NCI-H2196 treated with DMSO at 0.1 percent for 48 hours (cell line): ENCODE results near the gene PLAC8L1.

Experiments used
- DNase-seq: peaks from one replicate; lab custom pipeline; 2025; ENCODE audit not compliant: unreplicated experiment; lab: John Stamatoyannopoulos, UW

The PLAC8L1 gene

DNA sequence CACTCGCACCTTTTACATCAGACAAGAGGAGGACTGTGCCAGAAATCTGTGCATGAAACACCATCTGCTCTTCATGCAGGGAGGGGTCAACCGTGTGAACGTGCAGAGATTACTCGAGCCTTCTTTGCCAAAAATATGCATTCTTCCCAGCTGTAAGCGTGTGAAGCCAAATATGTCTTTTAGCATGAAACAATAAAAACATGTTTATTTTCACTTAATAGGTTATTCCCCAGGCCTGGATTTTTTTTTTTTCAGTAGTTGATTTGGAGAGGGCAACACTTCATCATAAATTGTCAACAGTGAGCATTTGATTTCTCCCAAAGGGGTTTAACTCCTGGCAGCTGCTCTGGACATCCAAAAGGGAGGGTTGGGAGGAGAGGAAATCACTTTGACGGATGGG lies 23.8 kb downstream of the PLAC8L1 start:
- no peak for DNase-seq

DNA sequence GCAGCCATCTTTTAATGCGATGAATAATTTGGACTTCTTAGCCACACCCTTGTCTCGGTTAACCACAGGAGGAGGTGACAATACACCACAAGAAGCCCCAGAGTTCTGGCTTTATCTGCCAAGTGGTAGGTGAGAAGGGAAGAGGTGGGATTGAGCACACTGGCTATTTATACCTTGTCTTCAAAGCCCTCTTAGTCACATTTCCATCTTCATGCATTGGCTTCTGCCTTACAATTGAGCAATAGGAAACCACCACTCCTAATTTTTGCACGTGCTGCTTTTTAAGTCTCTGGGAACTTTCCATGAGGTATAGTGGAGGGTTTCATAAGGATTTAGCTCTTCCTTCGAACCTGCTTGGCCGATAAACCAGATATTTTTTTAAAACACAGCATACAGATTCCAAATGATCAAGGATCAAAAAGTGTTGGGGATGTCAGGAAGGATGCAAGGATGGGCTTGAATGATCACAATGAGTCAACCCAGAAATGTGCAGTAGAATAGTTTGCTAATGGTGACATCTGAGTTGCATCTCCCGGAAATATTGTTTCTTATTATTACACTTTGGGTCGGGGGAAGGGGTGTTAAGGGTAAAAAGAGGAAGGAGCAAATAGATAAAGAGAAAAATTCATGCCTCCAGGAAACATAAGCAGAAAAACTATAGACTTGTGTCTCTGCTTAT lies 25.5 kb downstream of the PLAC8L1 start:
- no peak for DNase-seq

DNA sequence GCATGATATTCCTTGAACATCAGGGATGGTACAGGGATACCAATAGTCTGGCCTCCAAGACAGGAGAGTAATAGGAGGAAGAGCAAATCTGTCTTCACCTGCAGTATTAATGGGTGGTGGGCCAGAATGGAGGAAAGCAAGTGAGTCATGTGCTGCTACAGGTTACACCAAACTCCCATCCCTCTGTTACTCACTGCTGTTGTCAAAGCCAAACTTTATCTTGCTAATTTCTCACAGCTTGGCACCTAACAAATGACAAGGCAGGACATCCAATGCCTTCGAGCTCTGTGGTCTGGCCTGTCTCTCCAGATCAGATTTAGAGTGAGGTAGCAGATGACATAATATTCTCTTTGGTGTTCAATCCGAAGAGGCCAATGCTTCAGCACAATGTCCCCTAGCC lies 26.8 kb downstream of the PLAC8L1 start:
- DNase-seq = no peak

DNA sequence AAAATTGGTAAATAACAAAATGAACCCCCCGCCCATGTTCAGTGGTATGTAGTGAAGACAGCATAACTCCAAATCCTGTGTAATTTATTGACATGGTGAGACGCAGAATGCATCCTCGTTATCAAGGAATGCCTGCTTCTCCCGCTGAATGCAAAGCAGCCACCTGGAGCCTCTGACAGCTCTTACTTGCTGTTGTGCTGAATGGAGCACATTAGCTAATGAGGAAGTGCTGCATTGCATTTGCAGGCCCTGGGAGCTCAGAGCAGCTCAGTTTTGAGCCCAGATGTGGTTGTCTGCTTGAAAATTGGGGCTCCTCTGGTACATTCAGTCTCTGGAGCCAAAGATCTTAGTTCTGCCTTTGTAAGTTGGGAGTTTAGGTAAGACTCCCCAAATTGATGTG lies 28.9 kb downstream of the PLAC8L1 start:
- DNase-seq = no peak

DNA sequence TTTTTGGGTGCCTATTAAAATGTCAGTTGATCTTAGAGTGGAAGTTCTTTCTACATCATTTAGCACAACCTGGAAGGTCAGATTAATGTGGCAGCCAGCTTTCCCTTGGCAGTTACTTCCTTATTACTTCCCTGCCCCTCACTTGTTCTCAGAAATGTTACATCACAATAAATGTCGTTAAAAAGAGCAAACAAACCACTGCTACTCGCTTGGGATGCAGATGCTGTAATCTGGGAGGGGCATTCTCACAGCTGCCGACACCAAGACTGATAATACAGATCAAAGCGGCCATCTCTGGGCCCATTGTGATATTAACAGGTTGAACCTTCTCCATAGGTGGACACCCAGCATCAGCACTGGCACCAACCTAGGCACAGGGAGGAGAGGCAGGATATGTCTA lies 29.3 kb downstream of the PLAC8L1 start:
- no peak for DNase-seq

DNA sequence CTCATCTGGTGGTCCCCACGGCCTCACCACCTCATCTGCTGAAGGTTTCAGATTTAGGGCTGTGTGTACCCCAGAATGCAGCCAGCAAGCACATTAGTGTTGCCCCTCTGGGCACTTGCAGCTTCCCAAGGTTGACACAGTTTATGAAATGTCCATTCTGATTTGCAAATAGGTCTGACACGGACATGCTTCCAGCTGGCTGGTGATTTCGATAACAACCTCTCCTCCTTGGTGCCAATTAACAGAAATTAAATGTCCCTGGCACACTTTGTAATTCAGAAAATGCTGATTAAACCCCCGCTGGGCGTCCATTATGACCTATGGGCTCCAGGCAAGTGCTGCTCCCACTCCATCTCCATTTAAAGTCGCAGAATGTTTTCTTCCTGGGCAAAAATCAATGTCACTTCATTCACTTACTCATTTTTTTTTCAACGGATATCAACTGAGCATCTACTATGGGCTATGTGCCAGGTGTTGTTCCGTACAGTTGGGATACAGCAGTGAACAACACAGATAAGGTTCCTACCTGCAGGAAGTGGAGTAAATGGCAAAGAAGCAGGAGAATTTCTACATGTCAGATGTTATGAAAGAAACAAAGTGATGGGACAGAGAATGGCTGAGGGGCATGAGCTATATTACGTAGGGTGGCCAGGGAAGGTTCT lies 32.0 kb downstream of the PLAC8L1 start:
- no peak for DNase-seq

DNA sequence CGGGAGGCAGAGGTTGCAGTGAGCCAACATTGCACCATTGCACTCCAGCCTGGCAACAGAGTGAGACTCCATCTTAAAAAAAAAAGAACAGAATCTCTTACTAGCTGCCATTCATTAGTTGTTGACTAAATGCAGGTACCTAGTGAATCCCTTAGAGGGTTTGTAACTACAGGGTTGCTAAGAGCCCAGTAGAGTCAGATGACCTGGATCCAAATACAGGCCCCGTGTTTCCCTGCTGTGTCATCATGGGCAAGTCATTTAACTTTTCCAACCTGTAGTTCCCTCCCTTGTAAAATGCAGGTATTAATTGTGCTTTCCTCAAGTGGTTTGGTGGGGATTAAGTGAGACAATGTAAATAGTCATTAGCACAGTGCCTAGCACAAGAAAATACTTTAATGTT lies 32.8 kb downstream of the PLAC8L1 start:
- DNase-seq = no peak

DNA sequence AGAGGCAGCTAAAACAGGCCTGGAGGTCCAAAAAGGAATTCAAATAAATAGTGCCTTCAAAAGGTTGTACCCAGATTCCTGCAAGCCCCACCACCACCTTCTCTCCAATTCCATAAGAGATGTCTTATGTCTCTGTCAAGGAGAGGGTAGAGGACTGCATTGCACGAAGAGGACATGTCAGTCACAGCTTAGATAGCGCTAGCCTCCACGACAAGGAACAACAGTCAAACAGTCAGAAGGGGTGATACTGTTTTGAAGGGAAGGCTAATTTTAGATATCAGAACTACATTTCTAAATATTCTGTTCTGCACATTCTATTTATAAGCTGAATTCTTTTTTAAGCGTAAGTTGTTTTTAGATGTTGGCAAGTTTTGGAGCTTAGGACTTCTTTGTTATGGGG lies 34.2 kb downstream of the PLAC8L1 start:
- DNase-seq = no peak

DNA sequence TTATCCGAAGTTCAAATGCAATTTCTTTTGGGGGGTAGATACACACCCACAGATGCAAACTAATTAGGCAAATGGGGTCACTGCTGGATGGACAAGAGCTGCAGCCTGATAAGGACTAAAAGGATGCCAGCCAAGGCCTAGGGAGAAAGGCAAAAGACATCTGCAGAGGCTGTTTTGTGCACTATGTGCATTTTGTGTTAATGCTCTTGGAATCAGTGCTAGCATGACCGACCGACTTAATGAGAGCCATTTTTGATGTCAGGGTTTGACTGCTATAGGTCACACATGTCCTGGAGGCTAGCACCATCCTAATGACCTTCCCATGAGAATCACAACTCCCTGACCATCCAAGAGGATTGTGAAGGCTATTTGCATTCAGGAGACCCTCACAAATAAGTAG lies 34.6 kb downstream of the PLAC8L1 start:
- no peak for DNase-seq

DNA sequence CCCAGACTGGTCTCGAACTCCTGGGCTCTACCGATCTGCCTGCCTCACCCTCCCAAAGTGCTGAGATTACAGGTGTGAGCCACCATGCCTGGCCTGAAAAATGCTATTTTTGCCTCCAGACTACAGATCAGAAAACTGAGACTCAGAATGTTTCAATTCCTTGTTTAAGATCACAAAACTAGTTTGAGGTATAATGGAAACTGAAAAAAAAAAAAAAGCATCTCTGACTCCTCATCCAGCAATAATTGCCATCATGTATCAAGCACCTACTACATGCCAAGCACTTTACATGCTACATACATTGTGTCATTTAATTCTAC lies 35.6 kb downstream of the PLAC8L1 start:
- no peak for DNase-seq

DNA sequence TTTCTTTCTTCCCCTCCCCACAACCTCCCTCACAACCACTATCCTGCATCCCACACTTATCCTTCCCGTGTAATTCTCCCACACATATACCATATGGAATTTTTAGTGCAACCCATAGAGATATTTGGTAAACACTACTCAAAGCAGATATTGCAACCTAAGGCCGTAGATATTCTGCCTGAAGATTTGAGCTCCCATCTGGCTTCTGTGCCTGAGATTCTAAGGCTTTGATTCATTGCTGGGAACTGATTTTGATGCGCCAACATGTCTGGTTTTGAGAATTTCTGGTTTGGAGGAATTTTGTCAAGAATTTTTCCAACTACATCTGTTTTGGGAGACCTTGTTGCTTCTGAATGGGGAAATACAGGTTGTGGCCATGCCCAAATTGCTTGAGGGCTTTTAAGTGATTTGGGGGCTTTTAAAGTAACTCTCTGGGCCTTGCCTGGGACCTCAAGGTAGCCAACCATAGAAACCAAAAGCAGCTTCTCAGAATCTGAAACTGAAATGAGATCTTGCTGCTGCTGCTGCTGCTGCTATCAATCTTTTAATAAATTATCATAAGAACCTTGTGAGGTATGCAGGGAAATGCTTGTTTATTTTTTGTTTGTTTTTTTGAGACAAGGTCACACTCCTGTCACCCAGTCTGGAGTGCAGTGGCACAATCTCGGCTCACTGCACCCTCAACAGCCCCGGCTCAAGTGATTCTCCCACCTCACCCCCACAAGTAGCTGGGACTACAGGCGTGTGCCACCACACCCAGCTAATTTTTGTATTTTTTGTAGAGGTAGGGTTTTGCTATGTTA lies 36.2 kb downstream of the PLAC8L1 start:
- DNase-seq = no peak

DNA sequence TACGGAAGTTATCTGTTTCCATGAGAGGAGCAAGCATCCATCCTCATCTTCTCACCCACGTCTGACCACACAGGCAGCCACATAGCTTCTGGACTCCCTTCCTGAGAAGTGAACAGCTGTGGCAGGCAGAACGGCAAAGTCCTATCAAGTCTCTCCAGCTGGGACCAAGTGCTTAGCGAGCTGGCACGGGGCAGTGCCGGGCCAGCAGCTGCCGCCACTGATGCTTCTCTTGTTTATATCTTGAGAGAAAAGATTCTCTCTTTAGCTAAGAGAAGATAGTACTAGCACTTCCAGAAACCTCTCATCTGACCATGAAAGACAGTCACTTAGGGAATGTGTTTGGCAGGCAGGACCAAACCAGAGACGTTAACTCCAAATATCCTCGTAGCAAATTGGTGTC lies 37.2 kb downstream of the PLAC8L1 start:
- DNase-seq = no peak

DNA sequence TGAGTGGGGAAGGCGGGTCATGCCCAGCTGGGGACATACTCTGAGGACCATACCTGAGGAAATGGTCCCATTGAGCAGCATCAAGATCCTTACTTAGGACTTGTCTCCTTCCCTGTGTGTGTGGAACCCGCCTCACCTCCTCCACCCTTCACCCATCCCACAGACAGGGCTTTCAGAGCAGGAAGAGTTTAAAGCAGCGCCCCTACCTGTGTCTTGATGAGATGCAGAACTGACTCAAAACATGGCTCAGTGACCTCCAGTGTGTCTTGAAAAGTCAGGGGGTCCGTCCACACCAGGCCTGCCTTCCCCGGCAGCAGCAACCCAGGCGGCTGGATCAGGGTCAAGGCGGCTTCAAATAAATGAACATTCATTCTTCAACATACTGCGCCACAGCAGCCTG lies 38.4 kb downstream of the PLAC8L1 start:
- no peak for DNase-seq

DNA sequence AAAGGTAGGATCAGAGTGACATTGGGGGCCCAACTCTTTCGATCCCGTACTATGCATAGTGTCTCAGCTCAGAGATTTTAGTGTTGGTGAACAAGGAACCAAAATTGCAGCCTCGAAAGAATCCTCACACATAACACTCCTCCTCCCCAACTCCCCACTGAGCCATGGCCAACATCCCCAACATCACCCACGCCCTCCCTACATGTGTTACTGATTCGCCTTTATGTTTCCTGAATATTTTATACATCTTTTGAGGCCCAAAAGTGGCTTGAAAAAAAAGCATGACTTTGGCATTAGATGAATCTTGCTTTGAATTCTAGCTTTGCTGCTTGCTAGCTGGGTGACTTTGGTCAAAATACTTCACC lies 45.2 kb downstream of the PLAC8L1 start:
- DNase-seq = no peak

DNA sequence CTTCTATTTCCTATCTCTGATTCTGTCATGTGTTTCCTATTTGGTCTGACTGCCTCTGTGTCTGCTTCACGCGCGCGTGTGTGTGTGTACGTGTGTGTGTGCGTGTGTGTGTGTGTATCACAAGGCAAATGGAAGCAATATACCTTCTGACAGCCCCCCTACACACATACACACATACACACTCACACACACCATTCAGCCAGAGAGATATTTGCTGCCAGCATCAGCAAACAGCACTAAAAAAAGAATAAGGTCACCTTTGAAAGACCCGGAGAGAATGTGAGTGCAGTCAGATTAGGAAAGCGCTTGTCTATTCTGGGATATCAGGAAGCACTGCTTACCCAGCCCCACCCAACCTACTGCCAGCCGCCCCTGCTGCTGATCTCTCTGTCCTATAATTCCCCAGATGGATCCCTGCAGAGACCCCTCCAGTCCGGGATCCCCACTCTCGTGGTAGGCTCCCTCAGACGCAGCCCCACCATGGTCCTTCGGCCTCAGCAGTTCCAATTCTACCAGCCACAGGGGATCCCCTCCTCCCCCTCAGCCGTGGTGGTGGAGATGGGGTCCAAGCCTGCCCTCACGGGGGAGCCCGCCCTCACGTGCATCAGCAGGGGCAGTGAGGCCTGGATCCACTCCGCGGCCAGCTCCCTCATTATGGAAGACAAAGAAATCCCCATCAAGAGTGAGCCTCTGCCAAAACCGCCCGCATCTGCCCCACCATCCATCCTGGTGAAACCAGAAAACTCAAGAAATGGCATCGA lies 45.7 kb downstream of the PLAC8L1 start:
- no peak for DNase-seq

DNA sequence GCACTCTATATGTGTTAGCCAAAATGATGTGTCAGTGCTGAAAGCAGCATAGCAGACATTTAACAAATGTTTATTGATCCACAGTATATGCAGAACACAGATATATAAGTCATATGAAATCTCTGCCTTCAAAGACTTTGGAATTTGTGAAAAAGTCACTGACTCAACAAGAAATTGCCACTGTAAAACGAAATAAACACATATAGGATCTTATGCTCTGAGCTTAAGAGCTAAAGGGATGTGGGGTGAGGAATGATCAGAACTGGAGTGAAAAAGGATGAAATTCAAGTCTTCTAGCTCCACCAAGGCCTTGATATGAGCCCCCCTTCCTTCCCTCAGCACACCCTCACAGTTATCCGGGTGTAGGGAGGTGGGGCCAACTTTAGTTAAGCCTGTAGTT lies 49.9 kb downstream of the PLAC8L1 start:
- no peak for DNase-seq

DNA sequence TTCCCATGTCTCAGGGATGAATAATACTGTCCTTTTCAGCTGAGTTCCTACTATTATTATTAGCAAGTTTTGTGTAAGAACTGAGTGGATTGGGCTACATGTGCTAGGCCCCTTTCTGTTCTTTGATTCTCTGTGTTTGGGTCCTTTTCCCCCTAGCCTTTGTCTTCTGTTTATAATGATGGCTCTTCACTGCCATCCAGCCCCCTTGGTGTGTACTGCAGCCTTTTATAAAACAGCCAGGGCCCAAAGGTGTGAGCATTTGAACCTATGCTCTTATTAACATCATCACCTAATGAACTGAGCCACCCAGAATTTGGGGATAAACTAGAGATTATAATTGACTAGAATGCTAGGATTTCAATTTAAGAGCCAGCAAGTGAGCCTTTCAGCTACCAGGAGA lies 52.6 kb downstream of the PLAC8L1 start:
- DNase-seq = no peak

DNA sequence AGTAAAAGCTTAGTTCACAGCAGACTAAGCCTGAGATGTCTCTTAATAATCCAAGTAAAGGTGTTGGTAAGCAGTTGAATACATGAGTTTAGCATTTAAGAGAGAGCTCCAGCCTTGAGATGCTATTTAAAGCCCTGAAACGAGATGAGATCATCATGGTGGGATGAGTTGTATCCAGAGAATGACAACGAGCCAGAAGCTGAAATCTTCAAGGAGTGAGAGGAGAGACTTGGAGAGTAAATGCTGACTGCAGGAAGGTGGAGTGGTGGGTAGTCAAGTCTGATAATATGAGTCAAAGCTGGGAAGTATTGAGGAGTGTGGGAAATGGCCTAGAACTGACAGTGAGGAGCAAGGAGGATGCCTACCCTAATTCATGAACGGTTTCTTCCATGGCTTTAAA lies 53.7 kb downstream of the PLAC8L1 start:
- no peak for DNase-seq

DNA sequence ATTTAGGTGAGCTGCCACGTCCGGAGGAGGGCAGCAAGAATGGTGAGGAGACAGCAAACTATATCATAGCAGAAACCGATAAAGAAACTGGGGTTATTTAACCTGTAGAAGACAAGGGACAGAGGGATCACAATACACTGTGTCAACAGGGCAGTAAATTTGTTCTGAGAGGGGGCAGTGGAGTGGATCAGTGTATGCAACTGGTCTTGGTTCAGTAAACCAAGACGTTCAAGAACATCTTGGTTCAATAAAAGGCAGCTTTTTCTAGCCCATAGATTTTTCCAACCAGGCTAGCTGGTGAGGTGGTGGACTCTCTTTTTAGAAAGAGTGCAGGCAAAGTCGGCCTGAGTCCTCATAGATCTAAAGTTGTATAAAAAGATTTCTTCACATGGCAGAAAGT lies 55.3 kb downstream of the PLAC8L1 start:
- no peak for DNase-seq

DNA sequence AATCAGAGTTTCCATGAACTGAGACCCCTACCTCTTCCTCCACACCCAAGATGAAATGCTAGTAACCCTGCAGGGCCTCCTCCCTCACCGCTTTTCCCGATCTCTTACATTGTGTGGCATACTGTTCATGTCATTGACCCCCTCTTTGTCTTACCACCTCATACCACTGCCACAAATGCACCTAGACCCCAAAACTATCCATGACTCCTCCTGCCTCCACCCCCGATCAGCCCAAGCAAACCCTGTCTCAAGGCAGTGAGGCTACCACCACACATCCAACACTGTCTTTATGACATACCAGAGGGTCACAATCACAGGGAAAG lies 55.7 kb downstream of the PLAC8L1 start:
- DNase-seq = no peak

DNA sequence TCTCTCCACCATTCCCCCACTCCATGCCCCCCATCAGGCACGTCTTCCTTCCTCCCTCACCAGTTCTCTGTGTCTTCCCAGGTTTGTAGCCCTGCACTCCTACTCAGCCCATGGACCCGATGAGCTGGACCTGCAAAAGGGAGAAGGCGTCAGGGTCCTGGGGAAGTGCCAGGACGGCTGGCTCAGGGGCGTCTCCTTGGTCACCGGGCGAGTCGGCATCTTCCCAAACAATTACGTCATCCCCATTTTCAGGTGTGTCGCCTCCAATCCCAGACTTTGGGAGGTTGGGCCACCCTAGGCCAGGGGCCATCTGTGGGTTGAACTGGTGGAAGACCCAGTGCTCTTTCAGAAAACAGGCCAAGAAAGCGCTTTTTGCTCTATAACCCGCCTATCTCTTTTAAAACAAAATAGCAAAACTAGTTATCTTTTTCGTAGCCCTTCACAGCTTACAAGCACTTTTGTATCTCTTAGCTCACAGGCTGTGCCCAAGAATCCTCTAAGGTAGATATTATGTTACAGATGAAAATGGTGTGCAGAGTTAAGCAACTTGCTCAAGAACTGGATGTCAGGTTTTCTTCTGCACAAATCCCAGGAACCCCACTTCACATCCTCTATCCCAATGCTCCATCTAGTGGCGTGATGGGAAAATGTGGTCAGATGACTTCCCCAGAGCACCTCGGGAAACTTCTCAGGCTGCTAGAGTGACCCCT lies 56.2 kb downstream of the PLAC8L1 start:
- DNase-seq = peak; percentile 13
